HEK293 (cell line): ENCODE measurements around the gene OTUD1.

Experiments used
- CTCF ChIA-PET: fragments of 350-600 bp; formaldehyde crosslinking; extraction: SDS; loops from one replicate; lab custom pipeline; 2021; ENCODE audit warnings: antibody characterized with exemption; lab: Yijun Ruan, JAX
- POLR2A ChIA-PET: fragments of 300-600 bp; formaldehyde crosslinking; extraction: SDS; loops from one replicate; lab custom pipeline; 2020; ENCODE audit warnings: antibody characterized with exemption, inconsistent platforms; lab: Yijun Ruan, JAX
- H3K27ac ChIP-seq: fragments of 200-500 bp; sonication (Bioruptor generic); 2 replicates; pipeline ENCODE4 v1.5.1; 2014; ENCODE audit warnings: low read depth, low read length, control low read depth, inconsistent platforms; ENCODE audit errors: extremely low read depth
- H3K36me3 ChIP-seq, 2 experiments: fragments of 200-500 bp in 1 of 2; sonication (Bioruptor generic) in 1 of 2; 1 replicate in 1 of 2; 2 replicates in 1 of 2; pipeline ENCODE4 v1.5.1; 2014 to 2017; ENCODE audit warnings: inconsistent platforms in 2 of 2, low read length in 2 of 2; ENCODE audit not compliant: control insufficient read depth in 2 of 2, insufficient read depth in 1 of 2
- H3K4me1 ChIP-seq: fragments of 200-500 bp; sonication (Bioruptor generic); 2 replicates; pipeline ENCODE4 v1.5.1; 2014; ENCODE audit warnings: mild to moderate bottlenecking, low read length, inconsistent platforms; ENCODE audit not compliant: control insufficient read depth, insufficient read depth
- H3K4me3 ChIP-seq: 2 replicates; pipeline ENCODE4 v1.5.1; 2011; ENCODE audit warnings: low read depth, mild to moderate bottlenecking, control low read depth, low read length, moderate library complexity
- H3K9me3 ChIP-seq: fragments of 200-500 bp; sonication (Bioruptor generic); 2 replicates; pipeline ENCODE4 v1.5.1; 2014; ENCODE audit warnings: low read depth, low read length, inconsistent platforms; ENCODE audit not compliant: control insufficient read depth, insufficient read depth
- HOXA7 ChIP-seq: sonication (generic); formaldehyde crosslinking; IDR thresholded peaks from 2 replicates; pipeline ENCODE4 v1.8.1; 2022; ENCODE audit warnings: missing genetic modification reagents, borderline replicate concordance
- KLF10 ChIP-seq: fragments of 450-650 bp; IDR thresholded peaks from 2 replicates; pipeline ENCODE4 v1.5.1; 2018; ENCODE audit warnings: missing biosample characterization, mild to moderate bottlenecking, missing genetic modification characterization
- SP7 ChIP-seq: fragments of 450-650 bp; formaldehyde crosslinking; IDR thresholded peaks from 2 replicates; pipeline ENCODE4 v1.5.1; 2016; ENCODE audit warnings: missing biosample characterization, missing genetic modification characterization
- YY2 ChIP-seq: fragments of 450-650 bp; formaldehyde crosslinking; IDR thresholded peaks from 2 replicates; pipeline ENCODE4 v1.5.1; 2016; ENCODE audit warnings: missing biosample characterization, missing genetic modification characterization
- ZBTB26 ChIP-seq: fragments of 450-650 bp; formaldehyde crosslinking; optimal IDR thresholded peaks from 2 replicates; pipeline ENCODE3; 2016; ENCODE audit warnings: missing biosample characterization, mild to moderate bottlenecking, missing genetic modification characterization
- ZBTB6 ChIP-seq: fragments of 450-650 bp; formaldehyde crosslinking; IDR thresholded peaks from 2 replicates; pipeline ENCODE4 v1.5.1; 2017; ENCODE audit warnings: missing biosample characterization, missing genetic modification characterization
- ZBTB7A ChIP-seq: fragments of 450-650 bp; formaldehyde crosslinking; IDR thresholded peaks from 2 replicates; pipeline ENCODE4 v1.5.1; 2016; ENCODE audit warnings: low read depth, missing biosample characterization, missing genetic modification characterization
- ZFP69B ChIP-seq: fragments of 450-650 bp; formaldehyde crosslinking; IDR thresholded peaks from 2 replicates; pipeline ENCODE4 v1.5.1; 2016; ENCODE audit warnings: missing biosample characterization, missing genetic modification characterization
- ZNF114 ChIP-seq: fragments of 450-650 bp; formaldehyde crosslinking; IDR thresholded peaks from 2 replicates; pipeline ENCODE4 v1.5.0; 2017; ENCODE audit warnings: missing biosample characterization, missing genetic modification characterization
- ZNF148 ChIP-seq: fragments of 450-650 bp; formaldehyde crosslinking; IDR thresholded peaks from 2 replicates; pipeline ENCODE4 v1.5.0; 2017; ENCODE audit warnings: missing biosample characterization, missing genetic modification characterization, borderline replicate concordance
- ZNF239 ChIP-seq: fragments of 450-650 bp; formaldehyde crosslinking; IDR thresholded peaks from 2 replicates; pipeline ENCODE4 v1.5.1; 2016; ENCODE audit warnings: missing biosample characterization, missing genetic modification characterization
- ZNF24 ChIP-seq: fragments of 450-650 bp; formaldehyde crosslinking; IDR thresholded peaks from 2 replicates; pipeline ENCODE4 v1.5.1; 2016; ENCODE audit warnings: missing biosample characterization, missing genetic modification characterization
- ZNF324 ChIP-seq: fragments of 450-650 bp; formaldehyde crosslinking; IDR thresholded peaks from 2 replicates; pipeline ENCODE4 v1.5.1; 2016; ENCODE audit warnings: missing biosample characterization, missing genetic modification characterization
- ZNF354C ChIP-seq: fragments of 450-650 bp; formaldehyde crosslinking; IDR thresholded peaks from 2 replicates; pipeline ENCODE4 v1.5.1; 2016; ENCODE audit warnings: missing biosample characterization, missing genetic modification characterization, low read depth, borderline replicate concordance
- ZNF704 ChIP-seq: fragments of 450-650 bp; formaldehyde crosslinking; IDR thresholded peaks from 2 replicates; pipeline ENCODE4 v1.5.1; 2016; ENCODE audit warnings: missing biosample characterization, missing genetic modification characterization
- ZNF747 ChIP-seq: fragments of 450-650 bp; formaldehyde crosslinking; IDR thresholded peaks from 2 replicates; pipeline ENCODE4 v1.5.1; 2016; ENCODE audit warnings: missing biosample characterization, missing genetic modification characterization
- ZNF791 ChIP-seq: fragments of 450-650 bp; formaldehyde crosslinking; IDR thresholded peaks from 2 replicates; pipeline ENCODE4 v1.5.1; 2016; ENCODE audit warnings: missing biosample characterization, missing genetic modification characterization
- TF ChIP-seq, protein P1 (sequence below): IDR thresholded peaks from 2 replicates; pipeline ENCODE4 v1.6.1; 2011; ENCODE audit warnings: mild to moderate bottlenecking, low read depth, low read length, borderline replicate concordance
- TF ChIP-seq, protein P2 (sequence below): fragments of 450-650 bp; formaldehyde crosslinking; IDR thresholded peaks from 2 replicates; pipeline ENCODE4 v1.5.1; 2016; ENCODE audit warnings: missing biosample characterization, missing genetic modification characterization, borderline replicate concordance
- TF ChIP-seq, protein P3 (sequence below): fragments of 450-650 bp; formaldehyde crosslinking; IDR thresholded peaks from 2 replicates; pipeline ENCODE4 v1.5.1; 2016; ENCODE audit warnings: missing biosample characterization, missing genetic modification characterization

OTUD1 gene

GRCh38 chr10:23469596-23470237 lies 30.8 kb downstream of the OTUD1 start (continued):
- no peak for TF ChIP-seq ZBTB7A (tag by site-specific recombination)
- no peak for TF ChIP-seq SP7 (tag by site-specific recombination)
- TF ChIP-seq, all 188 proteins: peak for 2

GRCh38 chr10:23472181-23472580 lies 33.3 kb downstream of the OTUD1 start:
- CTCF ChIA-PET = no interaction called here
- no peak overlapping the region for H3K27ac ChIP-seq
- H3K36me3 ChIP-seq = no peaks in the 10 kb centered on the region

More at GRCh38 chr10:23472181-23472580, 33.3 kb downstream of the OTUD1 start:
- no peaks in the 10 kb centered on the region for H3K9me3 ChIP-seq
- H3K4me3 ChIP-seq = no peak overlapping the region
- no peaks in the 10 kb centered on the region for H3K4me1 ChIP-seq
- POLR2A ChIA-PET = no interaction called here
- TF ChIP-seq ZNF148 (tag by site-specific recombination) (no peak), ZBTB26 (tag by site-specific recombination) (no peak), ZBTB6 (tag by site-specific recombination) (no peak), HOXA7 (CRISPR knock-in tag) (no peak), KLF10 (tag by site-specific recombination) (no peak), ZNF24 (tag by site-specific recombination) (no peak), ZNF114 (tag by site-specific recombination) (no peak), ZNF747 (no peak), ZNF324 (tag by site-specific recombination) (no peak), ZNF354C (no peak), ZFP69B (tag by site-specific recombination) (no peak), ZNF704 (tag by site-specific recombination) (no peak), YY2 (tag by site-specific recombination) (no peak), ZNF239 (tag by site-specific recombination) (no peak), ZNF791 (tag by site-specific recombination) (no peak)
- TF ChIP-seq, protein P1, sequence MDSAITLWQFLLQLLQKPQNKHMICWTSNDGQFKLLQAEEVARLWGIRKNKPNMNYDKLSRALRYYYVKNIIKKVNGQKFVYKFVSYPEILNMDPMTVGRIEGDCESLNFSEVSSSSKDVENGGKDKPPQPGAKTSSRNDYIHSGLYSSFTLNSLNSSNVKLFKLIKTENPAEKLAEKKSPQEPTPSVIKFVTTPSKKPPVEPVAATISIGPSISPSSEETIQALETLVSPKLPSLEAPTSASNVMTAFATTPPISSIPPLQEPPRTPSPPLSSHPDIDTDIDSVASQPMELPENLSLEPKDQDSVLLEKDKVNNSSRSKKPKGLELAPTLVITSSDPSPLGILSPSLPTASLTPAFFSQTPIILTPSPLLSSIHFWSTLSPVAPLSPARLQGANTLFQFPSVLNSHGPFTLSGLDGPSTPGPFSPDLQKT = no peak
- TF ChIP-seq, protein P2, sequence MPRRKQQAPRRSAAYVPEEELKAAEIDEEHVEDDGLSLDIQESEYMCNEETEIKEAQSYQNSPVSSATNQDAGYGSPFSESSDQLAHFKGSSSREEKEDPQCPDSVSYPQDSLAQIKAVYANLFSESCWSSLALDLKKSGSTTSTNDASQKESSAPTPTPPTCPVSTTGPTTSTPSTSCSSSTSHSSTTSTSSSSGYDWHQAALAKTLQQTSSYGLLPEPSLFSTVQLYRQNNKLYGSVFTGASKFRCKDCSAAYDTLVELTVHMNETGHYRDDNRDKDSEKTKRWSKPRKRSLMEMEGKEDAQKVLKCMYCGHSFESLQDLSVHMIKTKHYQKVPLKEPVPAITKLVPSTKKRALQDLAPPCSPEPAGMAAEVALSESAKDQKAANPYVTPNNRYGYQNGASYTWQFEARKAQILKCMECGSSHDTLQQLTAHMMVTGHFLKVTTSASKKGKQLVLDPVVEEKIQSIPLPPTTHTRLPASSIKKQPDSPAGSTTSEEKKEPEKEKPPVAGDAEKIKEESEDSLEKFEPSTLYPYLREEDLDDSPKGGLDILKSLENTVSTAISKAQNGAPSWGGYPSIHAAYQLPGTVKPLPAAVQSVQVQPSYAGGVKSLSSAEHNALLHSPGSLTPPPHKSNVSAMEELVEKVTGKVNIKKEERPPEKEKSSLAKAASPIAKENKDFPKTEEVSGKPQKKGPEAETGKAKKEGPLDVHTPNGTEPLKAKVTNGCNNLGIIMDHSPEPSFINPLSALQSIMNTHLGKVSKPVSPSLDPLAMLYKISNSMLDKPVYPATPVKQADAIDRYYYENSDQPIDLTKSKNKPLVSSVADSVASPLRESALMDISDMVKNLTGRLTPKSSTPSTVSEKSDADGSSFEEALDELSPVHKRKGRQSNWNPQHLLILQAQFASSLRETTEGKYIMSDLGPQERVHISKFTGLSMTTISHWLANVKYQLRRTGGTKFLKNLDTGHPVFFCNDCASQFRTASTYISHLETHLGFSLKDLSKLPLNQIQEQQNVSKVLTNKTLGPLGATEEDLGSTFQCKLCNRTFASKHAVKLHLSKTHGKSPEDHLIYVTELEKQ (tag by site-specific recombination) = no peak
- TF ChIP-seq, protein P3, sequence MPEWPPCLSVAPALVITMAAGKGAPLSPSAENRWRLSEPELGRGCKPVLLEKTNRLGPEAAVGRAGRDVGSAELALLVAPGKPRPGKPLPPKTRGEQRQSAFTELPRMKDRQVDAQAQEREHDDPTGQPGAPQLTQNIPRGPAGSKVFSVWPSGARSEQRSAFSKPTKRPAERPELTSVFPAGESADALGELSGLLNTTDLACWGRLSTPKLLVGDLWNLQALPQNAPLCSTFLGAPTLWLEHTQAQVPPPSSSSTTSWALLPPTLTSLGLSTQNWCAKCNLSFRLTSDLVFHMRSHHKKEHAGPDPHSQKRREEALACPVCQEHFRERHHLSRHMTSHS (tag by site-specific recombination) = no peak
